SK-N-SH (cell line): ENCODE measurements around the gene FRMD6. TPM values are rescaled to one million over a fixed set of nuclear protein-coding genes. Genes with fewer than 3 reads are reported as not detected.
A peak's percentile ranks its signal among the peaks of the same experiment; 100 is the strongest.

Experiments
- CTCF ChIA-PET: fragments of 300-600, 350-600 bp; formaldehyde crosslinking; extraction: SDS; loops from one replicate; lab custom pipeline; 2021; lab: Yijun Ruan, JAX
- POLR2A ChIA-PET: fragments of 350-600 bp; sonication (Branson Sonifier 250); formaldehyde crosslinking; extraction: SDS; loops from one replicate; lab custom pipeline; 2020; ENCODE audit warnings: antibody characterized with exemption, inconsistent platforms; lab: Yijun Ruan, JAX
- DNase-seq: peaks from one replicate; pipeline ENCODE4 v3.0.0; 2012
- H2AFZ ChIP-seq: fragments of 200-600 bp; sonication (generic); 2 replicates; pipeline ENCODE4 v1.8.1; 2016; ENCODE audit warnings: antibody characterized with exemption, mild to moderate bottlenecking, low read depth
- H3F3A ChIP-seq: fragments of 200-600 bp; sonication (generic); replicated peaks from 2 replicates; pipeline ENCODE3; 2016; ENCODE audit warnings: antibody characterized with exemption, mild to moderate bottlenecking; ENCODE audit not compliant: insufficient read depth
- H3K27ac ChIP-seq, 2 experiments: fragments of 200-500 bp in 1 of 2; fragments of 200-600 bp in 1 of 2; sonication (Bioruptor generic) in 1 of 2; sonication (generic), shearing (Covaris generic) in 1 of 2; 2 replicates each; pipeline versions ENCODE4 v1.5.1 to v1.6.1; 2014 to 2016; ENCODE audit warnings: low read depth in 2 of 2, inconsistent platforms in 1 of 2, low read length in 1 of 2, mild to moderate bottlenecking in 1 of 2, mixed read lengths in 1 of 2
- H3K27me3 ChIP-seq: fragments of 200-600 bp; sonication (generic), shearing (Covaris generic); 2 replicates; pipeline ENCODE4 v1.6.1; 2016; ENCODE audit warnings: mixed run types; ENCODE audit not compliant: insufficient read depth
- H3K36me3 ChIP-seq, 2 experiments: fragments of 200-500 bp in 1 of 2; fragments of 200-600 bp in 1 of 2; sonication (Bioruptor generic) in 1 of 2; sonication (generic) in 1 of 2; replicated peaks in 1 of 2; 2 replicates each; pipeline versions ENCODE3 to v1.5.1; 2014 to 2016; ENCODE audit warnings: low read length in 1 of 2, mild to moderate bottlenecking in 1 of 2; ENCODE audit not compliant: insufficient read depth in 2 of 2, control insufficient read depth in 1 of 2
- H3K4me1 ChIP-seq, 2 experiments: fragments of 200-500 bp in 1 of 2; fragments of 200-600 bp in 1 of 2; sonication (Bioruptor generic) in 1 of 2; sonication (generic), shearing (Covaris generic) in 1 of 2; 2 replicates each; pipeline versions ENCODE4 v1.5.1 to v1.6.1; 2014 to 2016; ENCODE audit warnings: low read depth in 1 of 2, low read length in 1 of 2, mixed run types in 1 of 2; ENCODE audit not compliant: insufficient read depth in 2 of 2, control insufficient read depth in 1 of 2
- H3K4me2 ChIP-seq: fragments of 200-600 bp; sonication (generic), shearing (Covaris generic); 2 replicates; pipeline ENCODE4 v1.6.1; 2017; ENCODE audit warnings: mixed run types
- H3K4me3 ChIP-seq, 2 experiments: fragments of 200-500 bp in 1 of 2; fragments of 200-600 bp in 1 of 2; sonication (Bioruptor generic) in 1 of 2; sonication (generic), shearing (Covaris generic) in 1 of 2; 2 replicates each; pipeline versions ENCODE4 v1.5.1 to v1.8.1; 2014 to 2016; ENCODE audit warnings: low read depth in 2 of 2, inconsistent platforms in 1 of 2, low read length in 1 of 2, mild to moderate bottlenecking in 1 of 2, mixed read lengths in 1 of 2, moderate library complexity in 1 of 2
- H3K79me2 ChIP-seq: fragments of 200-600 bp; sonication (generic); 2 replicates; pipeline ENCODE4 v1.8.1; 2017; ENCODE audit warnings: mild to moderate bottlenecking; ENCODE audit not compliant: insufficient read depth
- H3K9ac ChIP-seq: fragments of 200-600 bp; sonication (generic); 2 replicates; pipeline ENCODE4 v1.6.1; 2017; ENCODE audit warnings: mixed run types
- H3K9me2 ChIP-seq: fragments of 200-600 bp; sonication (generic); 2 replicates; pipeline ENCODE4 v1.6.1; 2017; ENCODE audit warnings: mixed run types
- H3K9me3 ChIP-seq: fragments of 200-600 bp; sonication (generic); 2 replicates; pipeline ENCODE4 v1.6.1; 2017; ENCODE audit warnings: mixed run types, mild to moderate bottlenecking, moderate library complexity
- H4K20me1 ChIP-seq: fragments of 200-600 bp; sonication (generic); 2 replicates; pipeline ENCODE4 v1.6.1; 2017; ENCODE audit warnings: mild to moderate bottlenecking, mixed run types; ENCODE audit not compliant: insufficient read depth
- CHD2 ChIP-seq: fragments of 150-350 bp; IDR thresholded peaks from 2 replicates; pipeline ENCODE4 v1.6.1; 2018; ENCODE audit warnings: low read length; ENCODE audit not compliant: partially characterized antibody
- CTCF ChIP-seq: fragments of 200-600 bp; sonication (generic); IDR thresholded peaks from 2 replicates; pipeline ENCODE4 v1.6.1; 2017; ENCODE audit warnings: antibody characterized with exemption, mild to moderate bottlenecking, moderate library complexity
- EZH2phosphoT487 ChIP-seq: fragments of 200-600 bp; sonication (generic); IDR thresholded peaks from 2 replicates; pipeline ENCODE4 v1.6.1; 2017; ENCODE audit warnings: low read depth, mixed run types, mild to moderate bottlenecking, antibody characterized with exemption, moderate library complexity, borderline replicate concordance
- FOXM1 ChIP-seq: IDR thresholded peaks from 2 replicates; pipeline ENCODE4 v1.4.0; 2012; ENCODE audit warnings: low read depth, mild to moderate bottlenecking
- MXI1 ChIP-seq: IDR thresholded peaks from 2 replicates; pipeline ENCODE4 v1.6.1; 2012; ENCODE audit warnings: mild to moderate bottlenecking, low read depth, low read length, improper control_type of control experiment
- NFIC ChIP-seq: IDR thresholded peaks from 2 replicates; pipeline ENCODE4 v1.4.0; 2012; ENCODE audit warnings: borderline replicate concordance
- POLR2AphosphoS5 ChIP-seq: IDR thresholded peaks from 2 replicates; pipeline ENCODE4 v1.6.1; 2012; ENCODE audit warnings: low read depth, low read length
- RCOR1 ChIP-seq: fragments of 150-350 bp; IDR thresholded peaks from 2 replicates; pipeline ENCODE4 v1.6.1; 2017; ENCODE audit warnings: antibody characterized with exemption, low read length
- RFX5 ChIP-seq: IDR thresholded peaks from 2 replicates; pipeline ENCODE4 v1.6.1; 2012; ENCODE audit warnings: mild to moderate bottlenecking, improper control_type of control experiment, low read length
- RXRA ChIP-seq: IDR thresholded peaks from 2 replicates; pipeline ENCODE4 v1.4.0; 2012; ENCODE audit warnings: low read depth, mild to moderate bottlenecking, borderline replicate concordance
- SIN3A ChIP-seq: IDR thresholded peaks from 2 replicates; pipeline ENCODE4 v1.6.1; 2012; ENCODE audit warnings: low read depth, mild to moderate bottlenecking, low read length, moderate library complexity, borderline replicate concordance
- SMC3 ChIP-seq: IDR thresholded peaks from 2 replicates; pipeline ENCODE4 v1.6.1; 2012; ENCODE audit warnings: low read depth, low read length, improper control_type of control experiment
- TAF1 ChIP-seq: IDR thresholded peaks from 2 replicates; pipeline ENCODE4 v1.6.1; 2012; ENCODE audit warnings: low read depth, mild to moderate bottlenecking, low read length, moderate library complexity, borderline replicate concordance
- TCF12 ChIP-seq: IDR thresholded peaks from 2 replicates; pipeline ENCODE4 v1.4.0; 2012
- TEAD4 ChIP-seq: IDR thresholded peaks from 2 replicates; pipeline ENCODE4 v1.4.0; 2012; ENCODE audit warnings: mild to moderate bottlenecking, borderline replicate concordance; ENCODE audit not compliant: insufficient read depth
- USF2 ChIP-seq: fragments of 150-350 bp; IDR thresholded peaks from 2 replicates; pipeline ENCODE4 v1.6.1; 2017; ENCODE audit warnings: antibody characterized with exemption, low read length, low read depth, borderline replicate concordance
- YY1 ChIP-seq: IDR thresholded peaks from 2 replicates; pipeline ENCODE4 v1.4.0; 2012; ENCODE audit warnings: low read depth, mild to moderate bottlenecking
- ZBTB33 ChIP-seq: IDR thresholded peaks from 2 replicates; pipeline ENCODE4 v1.4.0; 2012; ENCODE audit warnings: low read depth, borderline replicate concordance
- WGBS: methylation state at CpG from one replicate; pipeline ENCODE4 v1.1.6; 2017; ENCODE audit warnings: low lambda C conversion rate; 5-methylcytosine and 5-hydroxymethylcytosine counted together
- polyA plus RNA-seq, 3 experiments: library from polyadenylated mRNA; depleted of rRNA; stranded (reverse); fragments of >200 nt; gene quantifications; 2 replicates each; pipeline ENCODE4 v1.2.3, GENCODE V29; 2012

FRMD6 gene
- polyA plus RNA-seq, 1 of the 3 experiments (the other 2 are of a cell fraction) = 147 TPM

GRCh38 chr14:51684760-51685159, 33.0 kb downstream of the FRMD6 start:
- H3K27me3 ChIP-seq = no peaks in the 10 kb centered on the region
- no peaks in the 10 kb centered on the region for H3K9me2 ChIP-seq
- no peak for DNase-seq
- peak overlapping the region in 1 of 2 experiments; percentile 38; a peak in 2 of 4 replicates for H3K27ac ChIP-seq
- H3K4me1 ChIP-seq = peaks cover 18 to 45% of the 10 kb centered on the region in 2 experiments
- no peak overlapping the region for H3K4me2 ChIP-seq
- no peaks in the 10 kb centered on the region for H3K9me3 ChIP-seq
- peaks cover 100% of the 10 kb centered on the region for H4K20me1 ChIP-seq
- no peak overlapping the region for H2AFZ ChIP-seq
- peaks cover 17 to 65% of the 10 kb centered on the region in 2 experiments for H3K36me3 ChIP-seq
- POLR2A ChIA-PET = interaction anchor here (0.6 kb wide), 1 partner anchor 16 kb away, joined by 3 read pairs; no protein-coding TSS in a partner anchor
- no peak overlapping the region for H3K9ac ChIP-seq
- H3K79me2 ChIP-seq = peaks cover 100% of the 10 kb centered on the region
- no peak overlapping the region for H3K4me3 ChIP-seq
- CTCF ChIA-PET = interaction anchor here (0.8 to 1.9 kb wide), 6 partner anchors 9 to 442 kb away, joined by 3 to 4 read pairs (median 3); no protein-coding TSS in a partner anchor
- H3F3A ChIP-seq = peaks cover 71% of the 10 kb centered on the region
- TF ChIP-seq POLR2AphosphoS5 = peak; percentile 16; the same call in 1 of the 2 replicates
- TF ChIP-seq USF2 = no peak
- TF ChIP-seq RCOR1 = no peak
- TF ChIP-seq, all 33 proteins: peak for 1

GRCh38 chr14:51691176-51691575, 39.5 kb downstream of the FRMD6 start:
- no peak overlapping the region for H3K4me3 ChIP-seq
- TF ChIP-seq EZH2phosphoT487 (no peak), MXI1 (no peak), YY1 (no peak), RXRA (no peak), TAF1 (no peak), FOXM1 (no peak), SMC3 (no peak), SIN3A (no peak), RFX5 (no peak), POLR2AphosphoS5 (no peak), CTCF (no peak), NFIC (no peak), TCF12 (no peak), CHD2 (no peak), RCOR1 (no peak), ZBTB33 (no peak), TEAD4 (no peak)
- WGBS = 97% methylated on average over 1 of the region's 1 CpG
- peaks cover 96% of the 10 kb centered on the region for H4K20me1 ChIP-seq
- DNase-seq = no peak
- H3K27ac ChIP-seq = peak overlapping the region in 1 of 2 experiments; percentile 49; a peak in 1 of 4 replicates
- peaks cover 0 to 4% of the 10 kb centered on the region in 2 experiments; a peak in 2 of 4 replicates for H3K4me1 ChIP-seq
- H3K27me3 ChIP-seq = no peaks in the 10 kb centered on the region
- H3K9me3 ChIP-seq = no peaks in the 10 kb centered on the region
- peaks cover 100% of the 10 kb centered on the region for H3K79me2 ChIP-seq
- H2AFZ ChIP-seq = no peak overlapping the region
- peaks cover 56% of the 10 kb centered on the region for H3F3A ChIP-seq
- no peak overlapping the region for H3K4me2 ChIP-seq
- H3K9ac ChIP-seq = no peak overlapping the region
- POLR2A ChIA-PET = no interaction called here
- CTCF ChIA-PET = no interaction called here
- H3K9me2 ChIP-seq = no peaks in the 10 kb centered on the region
- peaks cover 48 to 82% of the 10 kb centered on the region in 2 experiments for H3K36me3 ChIP-seq
